ENCODE results near the gene NPAS3. TPM values are rescaled to one million over a fixed set of nuclear protein-coding genes. Genes with fewer than 3 reads are reported as not detected.

The NPAS3 gene
- total RNA-seq, 4 donors from 2014 or later, result 0.13 to 1.1 (median 0.47) TPM; not detected in 1

GRCh38 chr14:33480071-33480886, 541.6 kb downstream of the NPAS3 start:
- intact Hi-C loops (cut with DNase I), result no loop called here
- H3K4me1 ChIP-seq, result no peaks in the 10 kb centered on the region
- H3K4me3 ChIP-seq, result no peak overlapping the region
- H3K27me3 ChIP-seq, result no peaks in the 10 kb centered on the region
- no peak for DNase-seq
- TF ChIP-seq CTCF (IDR thresholded peaks at IDR 0.05) (no peak), POLR2A (IDR thresholded peaks at IDR 0.05) (no peak)
- WGBS, 2 donors, result 72 to 78% methylated on average over 9 of the region's 9 CpGs
- no peaks in the 10 kb centered on the region for H3K9me3 ChIP-seq
- H3K27ac ChIP-seq, result no peak overlapping the region
- no peaks in the 10 kb centered on the region for H3K36me3 ChIP-seq

- Histone ChIP-seq H3K4me1 (no peaks in the 10 kb centered on the region), H3K9me3 (no peaks in the 10 kb centered on the region), H3K36me3 (no peaks in the 10 kb centered on the region), H3K27ac (no peak overlapping the region), H3K27me3 (no peaks in the 10 kb centered on the region), H3K4me3 (no peak overlapping the region)
- intact Hi-C loops (cut with DNase I), result no loop called here
- WGBS, 2 donors, result 77 to 83% methylated on average over 3 of the region's 3 CpGs
- TF ChIP-seq POLR2A (IDR thresholded peaks at IDR 0.05) (no peak), CTCF (IDR thresholded peaks at IDR 0.05) (no peak)
- DNase-seq, result no peak
Observed at GRCh38 chr14:33480887-33481184, 542.2 kb downstream of the NPAS3 start.

GRCh38 chr14:33483110-33483509, 544.4 kb downstream of the NPAS3 start:
- H3K36me3 ChIP-seq, result no peaks in the 10 kb centered on the region
- H3K4me1 ChIP-seq, result no peaks in the 10 kb centered on the region
- DNase-seq, result no peak
- TF ChIP-seq CTCF (IDR thresholded peaks at IDR 0.05), result no peak
- no peak for TF ChIP-seq POLR2A (IDR thresholded peaks at IDR 0.05)
- intact Hi-C loops (cut with DNase I), result no loop called here
- no peaks in the 10 kb centered on the region for H3K9me3 ChIP-seq
- WGBS, 2 donors, result 75 to 91% methylated on average over 6 of the region's 6 CpGs
- H3K27me3 ChIP-seq, result no peaks in the 10 kb centered on the region
- no peak overlapping the region for H3K27ac ChIP-seq
- no peak overlapping the region for H3K4me3 ChIP-seq

GRCh38 chr14:33483541-33483940, 544.9 kb downstream of the NPAS3 start:
- Histone ChIP-seq H3K9me3 (no peaks in the 10 kb centered on the region), H3K36me3 (no peaks in the 10 kb centered on the region), H3K4me1 (no peaks in the 10 kb centered on the region), H3K27ac (no peak overlapping the region), H3K27me3 (no peaks in the 10 kb centered on the region), H3K4me3 (no peak overlapping the region)
- TF ChIP-seq CTCF (IDR thresholded peaks at IDR 0.05) (no peak), POLR2A (IDR thresholded peaks at IDR 0.05) (no peak)
- DNase-seq, result no peak
- intact Hi-C loops (cut with DNase I), result no loop called here
- WGBS, 2 donors, result 72 to 76% methylated on average over 4 of the region's 4 CpGs

- DNase-seq, result no peak
- intact Hi-C loops (cut with DNase I), result no loop called here
- Histone ChIP-seq H3K4me3 (no peak overlapping the region), H3K27me3 (no peaks in the 10 kb centered on the region), H3K27ac (no peak overlapping the region), H3K4me1 (no peaks in the 10 kb centered on the region), H3K36me3 (no peaks in the 10 kb centered on the region), H3K9me3 (no peaks in the 10 kb centered on the region)
- WGBS, 2 donors, result 32 to 45% methylated on average over 5 of the region's 5 CpGs
- TF ChIP-seq CTCF (IDR thresholded peaks at IDR 0.05), result no peak
- TF ChIP-seq POLR2A (IDR thresholded peaks at IDR 0.05), result no peak
Observed at GRCh38 chr14:33484264-33484663, 545.6 kb downstream of the NPAS3 start.
